IMR-90 (cell line): ENCODE results near the gene TNS3.

ENCODE experiments used
- CEBPB ChIP-seq: IDR thresholded peaks from 2 replicates; pipeline ENCODE4 v1.6.1; 2012; ENCODE audit warnings: low read depth, low read length, improper control_type of control experiment
- CHD1 ChIP-seq: IDR thresholded peaks from 2 replicates; pipeline ENCODE4 v1.6.1; 2012; ENCODE audit warnings: low read depth, low read length, improper control_type of control experiment
- CTCF ChIP-seq: conservative IDR thresholded peaks from 2 replicates; pipeline ENCODE4 v1.5.1; 2012; ENCODE audit warnings: mild to moderate bottlenecking, low read depth, low read length, improper control_type of control experiment
- FOS ChIP-seq: fragments of 150-350 bp; IDR thresholded peaks from 2 replicates; pipeline ENCODE4 v1.6.1; 2016; ENCODE audit warnings: low read depth, low read length
- MAFK ChIP-seq: IDR thresholded peaks from 2 replicates; pipeline ENCODE4 v1.6.1; 2012; ENCODE audit warnings: low read depth, low read length, improper control_type of control experiment
- MXI1 ChIP-seq: IDR thresholded peaks from 2 replicates; pipeline ENCODE4 v1.6.1; 2012; ENCODE audit warnings: low read depth, mild to moderate bottlenecking, low read length, moderate library complexity, borderline replicate concordance
- POLR2A ChIP-seq: IDR thresholded peaks from 2 replicates; pipeline ENCODE4 v1.6.1; 2012; ENCODE audit warnings: mild to moderate bottlenecking, low read depth, low read length
- RAD21 ChIP-seq: IDR thresholded peaks from 2 replicates; pipeline ENCODE4 v1.6.1; 2012; ENCODE audit warnings: low read length, improper control_type of control experiment
- RCOR1 ChIP-seq: IDR thresholded peaks from 2 replicates; pipeline ENCODE4 v1.6.1; 2012; ENCODE audit warnings: mild to moderate bottlenecking, low read length, improper control_type of control experiment; ENCODE audit not compliant: insufficient replicate concordance
- RFX5 ChIP-seq: IDR thresholded peaks from 2 replicates; pipeline ENCODE4 v1.8.0; 2012; ENCODE audit warnings: low read depth, mild to moderate bottlenecking, low read length, moderate library complexity
- SMC3 ChIP-seq: fragments of 150-350 bp; IDR thresholded peaks from 2 replicates; pipeline ENCODE4 v1.6.1; 2016; ENCODE audit warnings: low read depth, mild to moderate bottlenecking, antibody characterized with exemption, low read length, moderate library complexity
- TF ChIP-seq, protein P1 (sequence below): fragments of 150-350 bp; IDR thresholded peaks from 2 replicates; pipeline ENCODE4 v1.6.1; 2017; ENCODE audit warnings: mild to moderate bottlenecking, antibody characterized with exemption, low read length, low read depth

- TF ChIP-seq CTCF (no peak), RAD21 (no peak), RFX5 (no peak), POLR2A (no peak), CEBPB (no peak), MXI1 (no peak), FOS (no peak), SMC3 (no peak), MAFK (no peak), RCOR1 (no peak), CHD1 (no peak)
- TF ChIP-seq, protein P1, sequence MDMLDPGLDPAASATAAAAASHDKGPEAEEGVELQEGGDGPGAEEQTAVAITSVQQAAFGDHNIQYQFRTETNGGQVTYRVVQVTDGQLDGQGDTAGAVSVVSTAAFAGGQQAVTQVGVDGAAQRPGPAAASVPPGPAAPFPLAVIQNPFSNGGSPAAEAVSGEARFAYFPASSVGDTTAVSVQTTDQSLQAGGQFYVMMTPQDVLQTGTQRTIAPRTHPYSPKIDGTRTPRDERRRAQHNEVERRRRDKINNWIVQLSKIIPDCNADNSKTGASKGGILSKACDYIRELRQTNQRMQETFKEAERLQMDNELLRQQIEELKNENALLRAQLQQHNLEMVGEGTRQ: no peak
These were observed 286.3 kb downstream of the TNS3 start for GRCh38 chr7:47295606-47296005.
